PC-3 (cell line): Measurements from ENCODE around the gene DCHS2.

Experiments
- CTCF ChIP-seq: fragments of 300-600 bp; sonication (generic); conservative IDR thresholded peaks from 2 replicates; pipeline ENCODE4 v1.5.1; 2017; ENCODE audit warnings: antibody characterized with exemption, low read depth, mild to moderate bottlenecking, low read length
- EZH2 ChIP-seq: fragments of 300-600 bp; sonication (generic); IDR thresholded peaks from one replicate; pipeline ENCODE4 v1.6.1; 2017; ENCODE audit warnings: antibody characterized with exemption, mild to moderate bottlenecking, low read length; ENCODE audit not compliant: unreplicated experiment

GRCh38 chr4:154328030-154328429 lies 163.6 kb downstream of the DCHS2 start:
- no peak for TF ChIP-seq CTCF
- no peak for TF ChIP-seq EZH2
